Measurements from ENCODE around the gene ZNF124. TPM values are rescaled to one million over a fixed set of nuclear protein-coding genes. Genes with fewer than 3 reads are reported as not detected.

The ZNF124 gene
- total and polyA plus RNA-seq, 2 of the 13 experiments (the other 11 are each of a cell fraction or from before 2014, with no cell fraction given) = 9.7 to 134 TPM

DNA sequence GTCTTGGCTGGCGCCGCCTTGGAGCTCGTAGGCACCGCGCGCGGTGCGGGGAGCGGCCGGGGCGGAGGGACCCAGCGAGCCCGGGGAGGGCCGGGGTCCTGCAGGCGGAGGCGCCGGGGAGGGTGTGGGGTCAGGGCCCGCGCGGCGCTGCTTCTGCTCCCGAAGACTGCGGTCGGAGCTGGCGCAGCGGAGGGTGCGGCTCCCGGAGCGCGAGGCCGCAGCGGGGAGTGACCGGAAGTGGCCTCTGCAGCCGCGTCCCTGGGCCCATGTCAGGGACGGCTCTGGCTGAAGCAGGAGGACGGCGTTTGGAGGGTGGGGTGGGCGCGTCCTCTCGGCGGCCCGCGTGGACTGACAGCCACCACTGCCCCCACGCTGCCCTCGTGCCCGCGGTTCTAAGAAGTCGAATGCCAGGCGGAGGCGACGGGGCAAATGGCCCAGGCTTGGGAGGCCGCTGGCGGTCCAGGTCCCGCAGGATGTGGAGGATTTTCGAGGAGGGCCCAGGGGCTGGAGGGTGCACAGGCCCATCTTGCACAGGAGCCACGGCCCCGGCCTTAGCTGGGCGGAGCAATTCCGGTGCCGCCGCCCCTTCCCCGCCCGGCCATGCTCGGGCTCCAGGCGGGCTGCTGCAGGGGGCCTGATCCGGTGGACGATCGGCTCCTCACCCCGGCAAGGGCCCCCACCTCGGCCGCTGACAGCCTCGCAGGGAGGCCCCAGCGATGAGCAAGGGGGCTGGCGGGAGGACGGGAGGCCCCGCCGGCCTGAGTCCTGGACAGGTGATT lies 59.9 kb downstream of the ZNF124 start (continued):
- TF ChIP-seq, protein P1, sequence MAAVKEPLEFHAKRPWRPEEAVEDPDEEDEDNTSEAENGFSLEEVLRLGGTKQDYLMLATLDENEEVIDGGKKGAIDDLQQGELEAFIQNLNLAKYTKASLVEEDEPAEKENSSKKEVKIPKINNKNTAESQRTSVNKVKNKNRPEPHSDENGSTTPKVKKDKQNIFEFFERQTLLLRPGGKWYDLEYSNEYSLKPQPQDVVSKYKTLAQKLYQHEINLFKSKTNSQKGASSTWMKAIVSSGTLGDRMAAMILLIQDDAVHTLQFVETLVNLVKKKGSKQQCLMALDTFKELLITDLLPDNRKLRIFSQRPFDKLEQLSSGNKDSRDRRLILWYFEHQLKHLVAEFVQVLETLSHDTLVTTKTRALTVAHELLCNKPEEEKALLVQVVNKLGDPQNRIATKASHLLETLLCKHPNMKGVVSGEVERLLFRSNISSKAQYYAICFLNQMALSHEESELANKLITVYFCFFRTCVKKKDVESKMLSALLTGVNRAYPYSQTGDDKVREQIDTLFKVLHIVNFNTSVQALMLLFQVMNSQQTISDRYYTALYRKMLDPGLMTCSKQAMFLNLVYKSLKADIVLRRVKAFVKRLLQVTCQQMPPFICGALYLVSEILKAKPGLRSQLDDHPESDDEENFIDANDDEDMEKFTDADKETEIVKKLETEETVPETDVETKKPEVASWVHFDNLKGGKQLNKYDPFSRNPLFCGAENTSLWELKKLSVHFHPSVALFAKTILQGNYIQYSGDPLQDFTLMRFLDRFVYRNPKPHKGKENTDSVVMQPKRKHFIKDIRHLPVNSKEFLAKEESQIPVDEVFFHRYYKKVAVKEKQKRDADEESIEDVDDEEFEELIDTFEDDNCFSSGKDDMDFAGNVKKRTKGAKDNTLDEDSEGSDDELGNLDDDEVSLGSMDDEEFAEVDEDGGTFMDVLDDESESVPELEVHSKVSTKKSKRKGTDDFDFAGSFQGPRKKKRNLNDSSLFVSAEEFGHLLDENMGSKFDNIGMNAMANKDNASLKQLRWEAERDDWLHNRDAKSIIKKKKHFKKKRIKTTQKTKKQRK (IDR thresholded peaks at IDR 0.05; ENCODE audit: low read length) = no peak
- TF ChIP-seq NCOA2 (CRISPR knock-in tag; IDR thresholded peaks at IDR 0.05) (no peak; the same call in 1 of the 2 replicates), TBX2 (CRISPR knock-in tag; IDR thresholded peaks at IDR 0.05; ENCODE audit: borderline replicate concordance) (peak; percentile 81), TBP (CRISPR knock-in tag; IDR thresholded peaks at IDR 0.05) (no peak), ELF4 (CRISPR knock-in tag; IDR thresholded peaks at IDR 0.05; ENCODE audit: borderline replicate concordance) (no peak), TP53 (CRISPR knock-in tag; conservative IDR thresholded peaks at IDR 0.05) (0 out of 2 replicates have a peak, but pooled peaks have one; percentile 49), MAF1 (CRISPR knock-in tag; IDR thresholded peaks at IDR 0.05; ENCODE audit: borderline replicate concordance) (0 out of 2 replicates have a peak, but pooled peaks have one; percentile 30), ZNF205 (CRISPR knock-in tag; IDR thresholded peaks at IDR 0.05) (no peak), ZSCAN20 (CRISPR knock-in tag; IDR thresholded peaks at IDR 0.05; ENCODE audit: borderline replicate concordance) (peak; percentile 34; the same call in 1 of the 2 replicates), KMT2A (CRISPR knock-in tag; IDR thresholded peaks at IDR 0.05) (peak; percentile 87), KLF11 (CRISPR knock-in tag; IDR thresholded peaks at IDR 0.05) (0 out of 2 replicates have a peak, but pooled peaks have one; percentile 32), YEATS4 (CRISPR knock-in tag; IDR thresholded peaks at IDR 0.05; ENCODE audit: borderline replicate concordance) (peak; percentile 65)
- TF ChIP-seq, protein P2, sequence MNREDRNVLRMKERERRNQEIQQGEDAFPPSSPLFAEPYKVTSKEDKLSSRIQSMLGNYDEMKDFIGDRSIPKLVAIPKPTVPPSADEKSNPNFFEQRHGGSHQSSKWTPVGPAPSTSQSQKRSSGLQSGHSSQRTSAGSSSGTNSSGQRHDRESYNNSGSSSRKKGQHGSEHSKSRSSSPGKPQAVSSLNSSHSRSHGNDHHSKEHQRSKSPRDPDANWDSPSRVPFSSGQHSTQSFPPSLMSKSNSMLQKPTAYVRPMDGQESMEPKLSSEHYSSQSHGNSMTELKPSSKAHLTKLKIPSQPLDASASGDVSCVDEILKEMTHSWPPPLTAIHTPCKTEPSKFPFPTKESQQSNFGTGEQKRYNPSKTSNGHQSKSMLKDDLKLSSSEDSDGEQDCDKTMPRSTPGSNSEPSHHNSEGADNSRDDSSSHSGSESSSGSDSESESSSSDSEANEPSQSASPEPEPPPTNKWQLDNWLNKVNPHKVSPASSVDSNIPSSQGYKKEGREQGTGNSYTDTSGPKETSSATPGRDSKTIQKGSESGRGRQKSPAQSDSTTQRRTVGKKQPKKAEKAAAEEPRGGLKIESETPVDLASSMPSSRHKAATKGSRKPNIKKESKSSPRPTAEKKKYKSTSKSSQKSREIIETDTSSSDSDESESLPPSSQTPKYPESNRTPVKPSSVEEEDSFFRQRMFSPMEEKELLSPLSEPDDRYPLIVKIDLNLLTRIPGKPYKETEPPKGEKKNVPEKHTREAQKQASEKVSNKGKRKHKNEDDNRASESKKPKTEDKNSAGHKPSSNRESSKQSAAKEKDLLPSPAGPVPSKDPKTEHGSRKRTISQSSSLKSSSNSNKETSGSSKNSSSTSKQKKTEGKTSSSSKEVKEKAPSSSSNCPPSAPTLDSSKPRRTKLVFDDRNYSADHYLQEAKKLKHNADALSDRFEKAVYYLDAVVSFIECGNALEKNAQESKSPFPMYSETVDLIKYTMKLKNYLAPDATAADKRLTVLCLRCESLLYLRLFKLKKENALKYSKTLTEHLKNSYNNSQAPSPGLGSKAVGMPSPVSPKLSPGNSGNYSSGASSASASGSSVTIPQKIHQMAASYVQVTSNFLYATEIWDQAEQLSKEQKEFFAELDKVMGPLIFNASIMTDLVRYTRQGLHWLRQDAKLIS (CRISPR knock-in tag; IDR thresholded peaks at IDR 0.05) = 0 out of 2 replicates have a peak, but pooled peaks have one; percentile 21
- TF ChIP-seq, protein P3, sequence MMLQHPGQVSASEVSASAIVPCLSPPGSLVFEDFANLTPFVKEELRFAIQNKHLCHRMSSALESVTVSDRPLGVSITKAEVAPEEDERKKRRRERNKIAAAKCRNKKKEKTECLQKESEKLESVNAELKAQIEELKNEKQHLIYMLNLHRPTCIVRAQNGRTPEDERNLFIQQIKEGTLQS (CRISPR knock-in tag; IDR thresholded peaks at IDR 0.05) = no peak
- TF ChIP-seq, protein P4, sequence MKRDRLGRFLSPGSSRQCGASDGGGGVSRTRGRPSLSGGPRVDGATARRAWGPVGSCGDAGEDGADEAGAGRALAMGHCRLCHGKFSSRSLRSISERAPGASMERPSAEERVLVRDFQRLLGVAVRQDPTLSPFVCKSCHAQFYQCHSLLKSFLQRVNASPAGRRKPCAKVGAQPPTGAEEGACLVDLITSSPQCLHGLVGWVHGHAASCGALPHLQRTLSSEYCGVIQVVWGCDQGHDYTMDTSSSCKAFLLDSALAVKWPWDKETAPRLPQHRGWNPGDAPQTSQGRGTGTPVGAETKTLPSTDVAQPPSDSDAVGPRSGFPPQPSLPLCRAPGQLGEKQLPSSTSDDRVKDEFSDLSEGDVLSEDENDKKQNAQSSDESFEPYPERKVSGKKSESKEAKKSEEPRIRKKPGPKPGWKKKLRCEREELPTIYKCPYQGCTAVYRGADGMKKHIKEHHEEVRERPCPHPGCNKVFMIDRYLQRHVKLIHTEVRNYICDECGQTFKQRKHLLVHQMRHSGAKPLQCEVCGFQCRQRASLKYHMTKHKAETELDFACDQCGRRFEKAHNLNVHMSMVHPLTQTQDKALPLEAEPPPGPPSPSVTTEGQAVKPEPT (CRISPR knock-in tag; IDR thresholded peaks at IDR 0.05; ENCODE audit: low read depth) = 0 out of 2 replicates have a peak, but pooled peaks have one; percentile 38
- TF ChIP-seq, protein P5, sequence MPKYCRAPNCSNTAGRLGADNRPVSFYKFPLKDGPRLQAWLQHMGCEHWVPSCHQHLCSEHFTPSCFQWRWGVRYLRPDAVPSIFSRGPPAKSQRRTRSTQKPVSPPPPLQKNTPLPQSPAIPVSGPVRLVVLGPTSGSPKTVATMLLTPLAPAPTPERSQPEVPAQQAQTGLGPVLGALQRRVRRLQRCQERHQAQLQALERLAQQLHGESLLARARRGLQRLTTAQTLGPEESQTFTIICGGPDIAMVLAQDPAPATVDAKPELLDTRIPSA (CRISPR knock-in tag; IDR thresholded peaks at IDR 0.05; ENCODE audit: borderline replicate concordance) = no peak
- TF ChIP-seq, protein P6, sequence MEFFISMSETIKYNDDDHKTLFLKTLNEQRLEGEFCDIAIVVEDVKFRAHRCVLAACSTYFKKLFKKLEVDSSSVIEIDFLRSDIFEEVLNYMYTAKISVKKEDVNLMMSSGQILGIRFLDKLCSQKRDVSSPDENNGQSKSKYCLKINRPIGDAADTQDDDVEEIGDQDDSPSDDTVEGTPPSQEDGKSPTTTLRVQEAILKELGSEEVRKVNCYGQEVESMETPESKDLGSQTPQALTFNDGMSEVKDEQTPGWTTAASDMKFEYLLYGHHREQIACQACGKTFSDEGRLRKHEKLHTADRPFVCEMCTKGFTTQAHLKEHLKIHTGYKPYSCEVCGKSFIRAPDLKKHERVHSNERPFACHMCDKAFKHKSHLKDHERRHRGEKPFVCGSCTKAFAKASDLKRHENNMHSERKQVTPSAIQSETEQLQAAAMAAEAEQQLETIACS (CRISPR knock-in tag; IDR thresholded peaks at IDR 0.05) = peak; percentile 13; the same call in 1 of the 2 replicates

All from HepG2 (cell line).